HepG2 (cell line): Measurements from ENCODE around the gene TMEM222.

Source experiments
- ATF7-NPFF ChIP-seq: sonication (generic); formaldehyde crosslinking; IDR thresholded peaks from 2 replicates; pipeline ENCODE4 v1.8.1; 2023; ENCODE audit warnings: mild to moderate bottlenecking, low read depth, missing genetic modification reagents, moderate library complexity
- DPF2 ChIP-seq: sonication (generic); formaldehyde crosslinking; IDR thresholded peaks from 2 replicates; pipeline ENCODE4 v1.4.0; 2020; ENCODE audit warnings: mild to moderate bottlenecking, low read depth, missing genetic modification reagents, borderline replicate concordance
- EZH2 ChIP-seq: conservative IDR thresholded peaks from 2 replicates; pipeline ENCODE4 v1.6.1; 2012; ENCODE audit warnings: mild to moderate bottlenecking, low read depth, low read length, moderate library complexity
- NFKBIZ ChIP-seq: IDR thresholded peaks from 2 replicates; pipeline ENCODE4 v1.6.1; 2018; ENCODE audit warnings: missing genetic modification reagents, missing compliant biosample characterization
- SMC3 ChIP-seq: IDR thresholded peaks from 2 replicates; pipeline ENCODE4 v1.6.1; 2011; ENCODE audit warnings: low read length, improper control_type of control experiment
- TFAP4 ChIP-seq: sonication (generic); IDR thresholded peaks from 2 replicates; pipeline ENCODE4 v1.6.1; 2016; ENCODE audit warnings: low read depth, borderline replicate concordance

GRCh38 chr1:27361044-27361402 lies 39.1 kb downstream of the TMEM222 start:
- no peak for TF ChIP-seq SMC3
- TF ChIP-seq DPF2 (CRISPR knock-in tag) = no peak
- no peak for TF ChIP-seq TFAP4
- no peak for TF ChIP-seq NFKBIZ (CRISPR knock-in tag)
- TF ChIP-seq ATF7-NPFF (CRISPR knock-in tag) = no peak
- TF ChIP-seq EZH2 = no peak
